Stimulated activated CD4-positive, alpha-beta T cell treated with anti-CD3 and anti-CD28 coated beads, Interleukin-2, amount 100 ng/mL, for 4 hours (primary cell): ENCODE data around the gene CCT6A.
A peak's percentile ranks its signal among the peaks of the same experiment; 100 is the strongest.
"Not testable (repeated sequence)": the region's sequence is repeated elsewhere in the genome, so short reads cannot be mapped to it uniquely, and the experiment has no call there.

Source experiments
- DNase-seq: peaks from one replicate; pipeline ENCODE4 v3.0.0-alpha.2; 2020; ENCODE audit warnings: low read depth

CCT6A gene, protein sequence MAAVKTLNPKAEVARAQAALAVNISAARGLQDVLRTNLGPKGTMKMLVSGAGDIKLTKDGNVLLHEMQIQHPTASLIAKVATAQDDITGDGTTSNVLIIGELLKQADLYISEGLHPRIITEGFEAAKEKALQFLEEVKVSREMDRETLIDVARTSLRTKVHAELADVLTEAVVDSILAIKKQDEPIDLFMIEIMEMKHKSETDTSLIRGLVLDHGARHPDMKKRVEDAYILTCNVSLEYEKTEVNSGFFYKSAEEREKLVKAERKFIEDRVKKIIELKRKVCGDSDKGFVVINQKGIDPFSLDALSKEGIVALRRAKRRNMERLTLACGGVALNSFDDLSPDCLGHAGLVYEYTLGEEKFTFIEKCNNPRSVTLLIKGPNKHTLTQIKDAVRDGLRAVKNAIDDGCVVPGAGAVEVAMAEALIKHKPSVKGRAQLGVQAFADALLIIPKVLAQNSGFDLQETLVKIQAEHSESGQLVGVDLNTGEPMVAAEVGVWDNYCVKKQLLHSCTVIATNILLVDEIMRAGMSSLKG

DNA sequence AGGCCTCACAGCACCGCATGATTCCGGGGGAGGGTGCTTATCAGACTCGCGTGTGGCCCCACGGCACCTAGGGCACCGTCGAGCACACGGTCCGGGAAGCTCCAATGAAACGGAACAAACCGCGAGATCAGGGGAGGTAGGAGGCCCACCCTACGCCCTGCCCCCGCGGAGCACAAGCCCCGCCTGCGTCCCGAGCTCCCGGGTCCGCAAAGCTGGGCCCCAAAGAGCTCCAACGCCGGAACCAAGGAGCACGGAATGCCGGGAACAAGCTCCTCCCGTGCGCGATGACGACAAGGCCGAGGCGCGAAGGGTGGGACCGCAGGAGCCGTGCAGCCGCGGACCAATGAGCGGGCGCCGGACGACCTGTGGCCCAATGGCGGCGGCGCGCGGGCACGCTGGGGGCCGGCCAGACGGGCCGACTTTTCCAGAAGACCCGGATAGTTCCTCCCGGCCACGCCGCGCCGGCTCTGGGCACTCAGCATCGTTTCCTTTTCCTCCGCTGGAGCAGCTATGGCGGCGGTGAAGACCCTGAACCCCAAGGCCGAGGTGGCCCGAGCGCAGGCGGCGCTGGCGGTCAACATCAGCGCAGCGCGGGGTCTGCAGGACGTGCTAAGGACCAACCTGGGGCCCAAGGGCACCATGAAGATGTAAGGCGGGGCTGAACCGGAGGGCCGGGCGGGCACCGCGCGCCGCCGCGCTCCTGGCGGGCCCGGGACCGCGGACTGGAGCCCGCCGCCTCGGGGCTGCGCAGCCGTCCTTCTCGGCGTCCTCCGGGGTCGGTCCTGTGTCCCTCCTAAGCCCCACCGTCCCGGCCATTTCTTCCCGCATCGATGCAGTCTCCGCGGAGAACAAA, at the start of gene CCT6A, which contains the start of gene PSPH:
Gene CCT6A (plus strand): TSS at position 427 of the 853 bp plus-strand sequence. CDS start 84 bp downstream, at position 511.
Gene PSPH (minus strand): TSS at position 106 of the 853 bp plus-strand sequence. CDS start 30,232 bp downstream, outside the sequence.
- DNase-seq: peak; percentile 90

DNA sequence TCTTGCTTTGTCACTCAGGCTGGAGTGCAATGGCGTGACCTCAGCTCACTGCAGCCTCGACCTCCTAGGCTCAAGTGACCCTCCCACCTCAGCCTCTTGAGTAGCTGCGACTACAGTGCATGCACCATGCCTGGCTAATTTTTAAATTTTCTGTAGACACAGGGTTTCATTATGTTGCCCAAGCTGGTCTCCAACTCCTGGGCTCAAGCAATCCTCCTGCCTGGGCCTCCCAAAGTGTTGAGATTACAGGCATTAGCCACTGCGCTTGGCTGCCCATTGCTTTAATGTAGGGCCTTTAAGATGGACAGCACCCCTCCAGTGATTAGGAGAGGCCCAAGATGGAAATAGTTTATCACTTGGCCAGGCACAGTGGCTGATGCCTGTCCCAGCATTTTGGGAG, 47.8 kb upstream of the CCT6A start:
- no peak for DNase-seq

DNA sequence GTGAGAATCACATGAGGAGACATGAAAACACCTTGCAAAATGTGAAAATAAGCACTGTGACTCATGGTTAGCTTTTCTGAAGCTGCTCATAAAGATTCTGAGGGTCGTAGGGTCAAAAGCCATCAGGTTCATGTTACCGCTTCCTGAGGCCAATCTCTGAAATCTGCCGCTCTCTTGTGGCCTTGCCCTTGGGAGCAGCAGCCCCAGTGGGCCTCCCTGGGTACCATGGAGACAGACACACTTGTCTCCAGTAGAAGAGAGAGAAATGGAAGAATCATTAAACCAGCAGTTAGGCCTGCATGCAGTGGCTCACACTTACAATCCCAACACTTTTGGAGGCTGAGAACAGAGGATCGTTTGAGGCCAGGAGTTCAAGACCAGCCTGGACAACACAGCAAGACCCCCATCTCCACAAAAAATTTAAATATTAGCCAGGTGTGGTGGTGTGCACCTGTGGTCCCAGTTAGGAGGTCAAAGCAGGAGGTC, 44.4 kb upstream of the CCT6A start:
- no peak for DNase-seq

DNA sequence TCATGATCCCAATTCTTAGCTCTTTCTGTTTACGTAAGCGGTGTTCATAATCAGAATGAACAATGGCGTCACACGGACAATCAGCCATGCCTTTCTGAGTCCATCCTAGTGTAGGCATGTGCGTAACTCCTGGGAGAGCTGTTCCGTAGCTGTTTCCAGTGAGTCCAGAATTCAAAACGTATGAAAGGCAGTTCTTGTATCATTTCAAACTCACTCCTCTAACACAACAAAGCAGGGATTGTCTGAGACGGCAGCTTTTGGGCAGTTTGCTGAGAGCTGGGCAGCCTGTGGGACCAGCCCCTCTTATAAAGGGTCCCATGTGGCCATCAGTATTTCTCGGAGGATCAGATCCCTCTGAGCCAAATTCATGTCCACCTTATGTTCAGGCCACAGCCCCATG, 43.7 kb upstream of the CCT6A start:
- DNase-seq: no peak

DNA sequence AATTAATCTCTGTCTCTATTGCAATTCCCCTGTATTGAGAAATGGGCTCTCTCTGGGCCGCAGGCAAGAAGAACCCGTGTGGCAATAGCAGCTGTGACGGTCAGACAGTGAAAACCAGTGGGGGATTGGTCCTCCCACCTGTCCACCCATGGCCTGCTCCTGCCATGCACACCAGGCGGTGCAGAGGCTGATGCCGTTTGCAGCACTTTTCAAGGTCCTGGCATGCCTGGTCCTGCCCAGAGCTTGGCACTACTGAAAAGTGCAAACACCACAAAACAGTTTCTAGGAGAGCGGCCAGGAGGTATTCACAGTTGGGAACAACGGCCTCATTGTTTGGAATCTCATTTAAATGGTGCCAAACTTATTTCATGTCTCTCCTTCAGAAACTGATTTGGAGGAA, 41.9 kb upstream of the CCT6A start:
- DNase-seq: no peak

DNA sequence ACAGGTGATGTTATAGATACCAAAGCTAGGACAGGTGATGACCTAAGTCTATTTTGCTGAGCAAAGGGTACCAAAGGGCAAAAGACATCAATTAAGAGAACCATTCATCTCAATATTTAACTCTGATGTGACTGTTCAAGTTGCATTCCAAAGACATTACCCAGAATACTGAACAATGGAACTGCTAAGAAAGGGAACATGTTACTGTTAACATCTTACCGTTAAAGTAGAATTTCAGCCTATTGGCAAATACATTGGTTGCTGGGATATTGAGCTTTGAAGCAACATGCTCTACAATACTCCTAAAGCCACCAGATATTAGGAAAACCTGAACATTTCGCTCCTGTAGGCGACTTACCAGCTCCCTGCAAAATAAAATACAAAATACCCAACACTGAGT, 34.5 kb upstream of the CCT6A start:
- DNase-seq: not testable (repeated sequence)

DNA sequence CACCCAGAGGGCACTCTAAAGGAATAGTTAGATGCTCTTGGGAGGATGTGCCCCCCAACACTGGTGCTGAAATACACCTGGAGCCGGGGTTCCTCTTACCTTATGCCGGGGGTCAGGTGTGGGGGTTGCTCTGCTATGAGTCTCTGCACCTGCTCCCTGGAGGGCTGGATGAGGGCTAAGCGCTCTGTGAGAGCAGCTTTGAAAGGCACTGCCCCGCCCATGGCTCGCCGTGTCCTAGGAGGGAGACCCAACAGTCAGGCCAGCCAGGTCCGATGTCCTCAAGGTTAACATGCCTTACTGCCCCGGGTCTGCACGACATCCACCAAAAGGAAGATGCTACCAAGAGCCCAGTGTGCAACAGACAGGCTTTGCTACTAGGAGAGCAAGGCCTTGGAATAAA, 32.1 kb upstream of the CCT6A start:
- no peak for DNase-seq

DNA sequence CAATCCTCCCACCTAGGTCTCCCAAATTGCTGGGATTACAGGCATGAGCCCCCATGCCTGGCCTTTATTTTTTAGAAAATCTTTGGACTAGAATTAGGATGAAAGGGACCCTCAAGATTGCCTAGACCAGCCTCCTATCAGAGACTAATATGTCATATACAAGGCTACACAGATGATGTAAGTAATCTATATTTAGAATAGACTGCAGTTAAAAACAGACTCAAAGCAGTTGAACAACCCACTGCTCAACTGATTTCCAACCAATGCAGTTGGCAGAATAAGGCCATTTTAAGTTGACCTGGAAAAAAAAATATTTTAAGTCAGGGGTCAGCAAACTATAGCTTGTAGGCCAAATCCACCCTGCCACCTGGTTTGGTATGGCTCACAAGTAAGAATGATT, 28.1 kb upstream of the CCT6A start:
- no peak for DNase-seq

DNA sequence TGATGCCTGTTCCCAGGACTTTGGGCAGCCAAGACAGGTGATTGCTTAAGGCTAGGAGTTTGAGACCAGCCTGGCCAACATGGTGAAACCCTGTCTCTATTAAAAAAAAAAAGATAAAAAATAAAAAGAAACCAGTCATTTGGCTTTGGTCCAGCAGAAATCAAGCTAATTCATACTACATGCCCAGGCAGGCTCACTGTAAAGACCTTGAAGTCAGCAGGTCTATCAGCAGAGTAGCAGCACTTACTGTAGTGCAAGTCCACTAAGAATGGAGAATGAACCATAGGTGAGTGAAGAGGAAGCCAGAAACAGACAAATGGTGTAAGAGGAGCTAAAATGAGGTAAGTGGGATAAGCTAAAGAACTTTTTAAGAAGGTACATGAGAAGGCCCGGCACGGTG, 25.0 kb upstream of the CCT6A start:
- DNase-seq: no peak

DNA sequence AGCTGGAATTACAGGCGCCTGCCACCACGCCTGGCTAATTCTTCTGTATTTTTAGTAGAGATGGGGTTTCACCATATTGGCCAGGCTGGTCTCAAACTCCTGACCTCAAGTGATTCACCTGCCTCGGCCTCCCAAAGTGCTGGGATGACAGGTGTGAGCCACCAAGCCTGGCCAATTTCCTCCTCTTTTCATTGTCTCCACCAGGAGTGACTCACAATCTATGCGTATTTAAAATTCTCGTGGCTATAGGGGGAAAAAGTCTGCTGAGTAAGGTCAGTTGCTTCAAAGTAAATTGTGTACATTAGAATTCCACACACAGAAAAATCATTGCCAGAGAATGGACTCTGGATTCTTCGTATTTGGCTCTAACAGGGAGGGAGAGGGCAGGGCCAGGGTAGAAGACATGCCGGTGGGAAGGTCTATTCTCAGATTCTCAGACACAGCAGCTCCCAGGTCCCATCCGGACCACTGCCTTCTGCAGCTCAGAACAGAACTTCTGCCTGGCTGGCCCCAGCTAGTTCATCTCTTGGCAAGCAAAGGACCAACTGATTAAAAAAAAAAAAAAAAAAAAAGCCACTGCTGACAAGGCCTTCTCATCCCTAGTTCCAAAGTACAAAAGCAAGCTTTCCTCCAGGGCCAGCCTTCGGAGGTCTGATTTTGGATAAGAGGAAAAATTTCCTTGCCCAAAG, 22.5 kb upstream of the CCT6A start:
- DNase-seq: no peak

DNA sequence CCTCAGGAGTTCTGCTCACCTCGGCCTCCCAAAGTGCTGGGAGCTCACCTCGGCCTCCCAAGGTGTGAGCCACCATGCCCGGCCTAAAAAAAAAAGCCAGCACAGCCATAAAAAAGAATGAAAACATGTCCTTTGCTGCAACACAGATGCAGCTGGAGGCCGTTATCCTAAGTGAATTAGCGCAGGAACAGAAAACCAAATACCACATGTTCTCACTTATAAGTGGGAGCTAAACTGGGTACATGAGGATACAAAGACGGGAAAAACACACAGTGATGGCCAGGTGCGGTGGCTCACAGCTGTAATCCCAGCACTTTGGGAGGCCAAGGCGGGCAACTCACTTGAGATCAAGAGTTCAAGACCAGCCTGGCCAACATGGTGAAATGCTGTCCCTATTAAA, 21.2 kb upstream of the CCT6A start:
- no peak for DNase-seq

DNA sequence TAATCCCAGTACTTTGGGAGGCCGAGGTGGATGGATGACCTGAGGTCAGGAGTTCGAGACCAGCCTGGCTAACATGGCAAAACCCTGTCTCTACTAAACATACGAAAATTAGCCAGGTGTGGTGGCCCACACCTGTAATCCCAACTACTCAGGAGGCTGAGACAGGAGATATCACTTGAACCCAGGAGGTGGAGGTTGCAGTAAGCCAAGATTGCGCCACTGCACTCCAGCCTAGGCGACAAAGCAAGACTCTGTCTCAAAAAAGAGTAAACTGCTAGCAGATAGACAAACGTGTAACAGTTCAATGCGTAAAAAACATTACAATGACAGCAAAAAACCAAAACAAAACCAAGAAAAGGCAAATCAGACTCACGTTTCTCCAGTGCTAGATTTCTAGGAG, 20.0 kb upstream of the CCT6A start:
- DNase-seq: not testable (repeated sequence)

DNA sequence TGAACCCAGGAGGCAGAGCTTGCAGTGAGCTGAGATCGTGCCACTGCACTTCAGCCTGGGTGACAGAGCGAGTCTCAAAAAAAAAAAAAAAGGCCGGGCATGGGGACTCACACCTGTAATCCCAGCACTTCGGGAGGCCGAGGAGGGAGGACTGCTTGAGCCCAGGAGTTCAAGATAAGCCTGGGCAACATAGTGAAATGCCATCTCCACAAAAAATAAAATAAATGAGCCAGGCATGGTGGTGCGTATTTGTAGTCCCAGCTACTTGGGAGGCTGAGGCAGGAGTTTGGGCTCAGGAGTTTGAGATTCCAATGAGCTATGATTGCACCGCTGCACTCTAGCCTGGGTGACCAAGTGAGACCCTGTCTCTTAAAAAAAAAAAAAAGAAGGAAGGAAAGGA, 19.0 kb upstream of the CCT6A start:
- DNase-seq: not testable (repeated sequence)

DNA sequence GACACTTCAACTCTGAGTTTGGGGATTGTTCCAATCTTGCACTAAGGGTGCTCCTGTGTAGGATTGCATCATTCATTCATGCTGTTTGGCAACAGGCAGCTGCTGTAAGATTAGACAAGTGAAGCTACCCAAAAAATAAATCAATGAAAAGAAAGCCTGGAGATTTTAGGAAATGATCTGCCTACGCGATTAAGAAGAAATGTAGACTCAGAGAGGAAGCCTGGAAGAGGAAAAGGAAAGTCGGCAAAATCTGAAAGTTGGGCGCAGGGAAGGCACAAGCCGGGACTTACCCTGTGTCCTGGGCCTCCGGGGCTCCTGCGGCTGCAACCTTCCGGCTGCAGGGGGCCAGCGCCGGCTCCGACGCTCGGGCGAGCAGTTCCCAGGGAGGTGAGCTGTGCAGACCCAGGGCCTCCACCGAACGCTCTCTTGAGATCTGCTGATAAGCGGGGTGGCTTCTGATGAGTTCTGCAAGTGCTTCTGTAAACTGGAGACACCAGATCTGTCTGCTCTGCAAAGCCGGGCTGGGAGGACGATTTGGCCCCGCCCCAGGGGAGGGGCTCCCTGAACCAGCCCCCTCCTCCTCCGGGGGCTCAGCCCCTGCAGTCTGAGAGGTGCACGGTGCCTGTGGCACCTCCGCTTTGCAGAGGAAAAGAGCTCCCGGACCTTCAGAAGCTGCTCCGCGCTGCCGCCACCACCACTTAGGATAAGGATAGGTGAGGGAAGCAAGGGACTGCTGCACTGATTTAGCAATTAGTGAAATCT, 17.7 kb upstream of the CCT6A start:
- DNase-seq: peak; percentile 60

DNA sequence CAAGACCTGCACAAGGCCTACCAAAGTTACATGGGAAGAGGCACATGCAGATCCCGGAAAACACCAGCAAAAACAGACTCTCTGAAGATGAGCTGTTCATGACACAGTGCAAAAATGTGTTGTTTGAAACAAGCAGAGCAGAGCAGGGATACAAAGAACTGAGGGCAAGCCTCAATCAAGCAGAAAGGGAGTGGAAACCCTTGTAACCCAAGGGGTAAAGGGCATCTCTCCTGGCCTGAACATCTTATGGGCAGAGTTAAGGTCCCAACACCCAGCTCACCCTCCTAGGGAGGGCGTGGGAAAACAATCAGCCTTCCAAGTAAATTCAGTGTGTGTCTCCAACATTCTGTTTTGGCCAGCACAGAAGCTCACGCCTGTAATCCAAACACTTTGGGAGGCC, 10.8 kb upstream of the CCT6A start:
- no peak for DNase-seq

DNA sequence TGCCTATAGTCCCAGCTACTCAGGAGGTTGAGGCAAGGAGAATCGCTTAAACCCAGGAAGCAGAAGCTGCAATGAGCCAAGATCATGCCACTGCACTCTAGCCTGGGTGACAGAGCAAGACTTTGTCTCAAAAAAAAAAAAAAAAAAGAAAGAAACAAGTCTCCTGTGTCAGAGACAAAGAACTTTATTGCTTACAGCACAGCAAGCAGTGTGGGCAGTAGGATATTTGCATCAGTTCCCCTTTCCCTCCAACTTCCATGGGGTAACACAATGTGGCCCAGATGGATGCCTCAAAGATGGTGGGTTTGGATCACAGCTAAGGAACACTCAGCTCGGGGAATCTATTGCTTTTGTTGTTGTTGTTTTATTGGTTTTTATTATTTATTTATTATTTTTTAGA, 5.8 kb upstream of the CCT6A start:
- DNase-seq: not testable (repeated sequence)

DNA sequence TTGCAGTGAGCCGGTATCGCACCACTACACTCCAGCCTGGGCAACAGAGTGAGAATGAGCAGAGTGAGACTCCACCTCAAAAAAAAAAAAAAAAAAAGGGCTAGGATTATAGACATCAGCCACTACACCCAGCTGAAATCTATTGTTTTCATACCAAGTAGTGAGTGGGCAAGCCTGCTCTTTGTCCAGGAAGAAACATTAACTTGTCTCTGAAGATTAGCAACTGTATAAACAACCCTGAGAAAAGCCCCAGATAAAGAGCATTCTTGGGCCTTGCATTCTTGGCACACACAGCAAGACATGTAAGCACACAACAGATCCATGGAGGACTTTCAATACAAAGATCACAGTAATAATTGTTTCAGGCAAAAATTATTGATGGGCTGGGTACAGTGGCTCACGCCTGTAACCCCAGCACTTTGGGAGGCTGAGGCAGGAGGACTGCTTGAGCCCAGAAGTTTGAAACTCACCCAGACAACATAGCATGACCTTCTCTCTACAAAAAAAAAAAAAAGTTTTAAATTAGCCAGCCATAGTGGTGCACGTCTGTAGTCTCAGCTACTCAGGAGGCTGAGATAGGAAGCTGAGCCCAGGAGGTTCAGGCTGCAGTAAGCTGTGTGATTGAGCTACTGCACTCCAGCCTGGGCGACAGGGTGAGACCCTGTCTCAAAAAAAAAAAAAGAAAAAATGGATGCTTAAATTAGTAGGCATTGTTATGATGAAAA, 4.7 kb upstream of the CCT6A start:
- DNase-seq: no peak

DNA sequence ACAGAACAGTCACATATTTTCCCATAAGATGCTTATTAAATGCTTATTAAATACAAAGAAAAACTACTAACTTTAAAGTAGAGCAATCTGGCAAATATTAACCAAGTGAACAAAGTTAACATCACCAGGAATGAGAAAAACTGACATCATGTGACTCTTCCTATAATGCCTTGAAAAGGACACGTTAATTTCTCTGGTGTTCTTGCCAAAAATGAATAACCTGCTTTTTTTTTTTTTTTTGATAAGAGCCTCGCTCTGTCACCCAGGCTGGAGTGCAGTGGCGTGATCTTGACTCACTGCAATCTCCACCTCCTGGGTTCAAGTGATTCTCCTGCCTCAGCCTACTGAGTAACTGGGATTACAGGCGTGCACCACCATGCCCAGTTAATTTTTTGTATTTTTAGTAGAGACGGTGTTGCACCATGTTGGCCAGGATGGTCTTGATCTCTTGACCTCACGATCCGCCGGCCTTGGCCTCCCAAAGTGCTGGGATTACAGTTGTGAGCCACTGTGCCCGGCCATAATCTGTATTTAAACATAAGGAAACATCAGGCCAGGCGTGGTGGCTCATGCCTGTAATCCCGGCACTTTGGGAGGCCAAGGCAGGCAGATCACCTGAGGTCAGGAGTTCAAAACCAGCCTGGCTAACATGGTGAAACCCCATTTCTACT, 4.0 kb upstream of the CCT6A start:
- not testable (repeated sequence) for DNase-seq

DNA sequence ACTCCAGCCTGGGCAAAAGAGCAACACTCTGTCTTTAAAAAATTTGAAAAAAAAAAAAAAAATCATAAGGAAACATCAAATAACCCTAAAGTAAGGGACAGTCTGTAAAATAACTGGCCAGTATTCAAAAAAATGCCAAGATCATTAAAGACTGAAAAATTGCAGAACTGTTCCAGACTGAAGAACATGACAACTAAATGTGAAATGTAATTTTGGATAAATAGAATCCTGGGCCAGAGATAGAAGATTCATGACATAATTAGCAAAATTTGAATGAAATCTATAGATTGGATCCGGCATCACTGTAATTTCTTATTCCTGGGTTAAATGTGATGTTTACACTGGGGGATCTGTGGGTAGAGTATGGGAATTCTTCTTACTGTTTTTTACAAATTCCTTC, 3.3 kb upstream of the CCT6A start:
- DNase-seq: no peak

DNA sequence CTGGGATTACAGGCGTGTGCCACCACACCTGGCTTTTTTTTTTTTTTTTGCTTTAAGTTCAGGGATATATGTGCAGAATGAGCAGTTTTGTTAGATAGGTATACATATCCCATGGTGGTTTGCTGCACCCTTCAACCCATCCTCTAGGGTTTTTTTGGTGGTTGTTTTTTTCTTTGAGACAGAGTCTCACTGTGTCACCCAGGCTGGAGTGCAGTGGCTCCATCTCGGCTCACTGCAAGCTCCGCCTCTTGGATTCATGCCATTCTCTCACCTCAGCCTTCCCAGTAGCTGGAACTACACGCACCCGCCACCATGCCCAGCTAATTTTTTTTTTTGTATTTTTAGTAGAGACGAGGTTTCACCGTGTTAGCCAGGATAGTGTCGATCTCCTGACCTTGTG, 2.8 kb upstream of the CCT6A start:
- not testable (repeated sequence) for DNase-seq
